Thymus (tissue), 14 donors: Measurements from ENCODE around the gene CCNA2. TPM values are rescaled to one million over a fixed set of nuclear protein-coding genes. Genes with fewer than 3 reads are reported as not detected.

ENCODE experiments used
- DNase-seq, 9 donors: peaks; one replicate each; pipeline ENCODE4 v3.0.0-alpha.2; 2013; ENCODE audit warnings: low spot score in 9 of 9, low read depth in 6 of 9, missing footprints in 1 of 9
- H3K27ac ChIP-seq, 2 donors: one replicate each; pipeline ENCODE4 v1.5.1; 2013; ENCODE audit warnings: control low read depth in 1 of 2, low read depth in 1 of 2, low read length in 1 of 2, mild to moderate bottlenecking in 1 of 2, moderate library complexity in 1 of 2
- H3K27me3 ChIP-seq, 2 donors: one replicate each; pipeline ENCODE4 v1.5.1; 2013; ENCODE audit warnings: low read length in 1 of 2; ENCODE audit not compliant: control insufficient read depth in 2 of 2, insufficient read depth in 1 of 2
- H3K36me3 ChIP-seq, 2 donors: one replicate each; pipeline ENCODE4 v1.5.1; 2013; ENCODE audit warnings: low read length in 1 of 2, mild to moderate bottlenecking in 1 of 2, moderate library complexity in 1 of 2; ENCODE audit not compliant: control insufficient read depth in 2 of 2, insufficient read depth in 2 of 2
- H3K4me1 ChIP-seq, 2 donors: one replicate each; pipeline ENCODE4 v1.5.1; 2013; ENCODE audit warnings: low read length in 2 of 2; ENCODE audit not compliant: control insufficient read depth in 2 of 2, insufficient read depth in 2 of 2
- H3K4me3 ChIP-seq, 2 donors: one replicate each; pipeline ENCODE4 v1.5.1; 2013; ENCODE audit warnings: low read length in 2 of 2, control low read depth in 1 of 2, mild to moderate bottlenecking in 1 of 2
- H3K9me3 ChIP-seq, 2 donors: one replicate each; pipeline ENCODE4 v1.5.1; 2013; ENCODE audit warnings: low read length in 1 of 2, mild to moderate bottlenecking in 1 of 2; ENCODE audit not compliant: control insufficient read depth in 2 of 2, insufficient read depth in 1 of 2
- WGBS: extraction: QIAGEN DNeasy Blood & Tissue Kit; methylation state at CpG from one replicate; pipeline ENCODE4 v1.1.7; 2013; 5-methylcytosine and 5-hydroxymethylcytosine counted together
- long read RNA-seq, 10 donors: transcript quantifications; one replicate each; lab custom pipeline, GENCODE V29; 2026
- polyA plus RNA-seq: library from polyadenylated mRNA; stranded (reverse); fragments of 200-250 nt; gene quantifications from one replicate; pipeline ENCODE4 v1.2.3, GENCODE V29; 2013
- total RNA-seq: library from RNA; stranded (reverse); fragments of 120-200 nt; gene quantifications from one replicate; pipeline ENCODE4 v1.2.4, GENCODE V29; 2013
- donor health status: healthy.

Gene CCNA2
- total RNA-seq = 76.3 TPM
- polyA plus RNA-seq = 8.8 TPM
- long read RNA-seq, donor 1, partial matches to known transcripts = 0 of 4 reads
- long read RNA-seq, donor 1, other reads (novel, unspliced or antisense) = 0 of 4 reads
- long read RNA-seq, donor 2 = 0 reads
- long read RNA-seq, donor 3, transcript CCNA2-201 (8 exons, 2,797 nt) = major isoform, 54 of 145 reads
- long read RNA-seq, donor 3, partial matches to known transcripts = 91 of 145 reads
- long read RNA-seq, donor 3, other reads (novel, unspliced or antisense) = 0 of 145 reads
- long read RNA-seq, donor 4, transcript CCNA2-201 (8 exons, 2,797 nt) = major isoform, 10 of 112 reads
- long read RNA-seq, donor 4, partial matches to known transcripts = 83 of 112 reads
- long read RNA-seq, donor 4, other reads (novel, unspliced or antisense) = 19 of 112 reads
- long read RNA-seq, donor 5, transcript CCNA2-201 (8 exons, 2,797 nt) = major isoform, 37 of 105 reads
- long read RNA-seq, donor 5, partial matches to known transcripts = 68 of 105 reads
- long read RNA-seq, donor 5, other reads (novel, unspliced or antisense) = 0 of 105 reads
- long read RNA-seq, donor 6, transcript CCNA2-201 (8 exons, 2,797 nt) = major isoform, 36 of 49 reads
- long read RNA-seq, donor 6, partial matches to known transcripts = 13 of 49 reads
- long read RNA-seq, donor 6, other reads (novel, unspliced or antisense) = 0 of 49 reads
- long read RNA-seq, donor 7, transcript CCNA2-201 (8 exons, 2,797 nt) = major isoform, 33 of 57 reads
- long read RNA-seq, donor 7, partial matches to known transcripts = 24 of 57 reads
- long read RNA-seq, donor 7, other reads (novel, unspliced or antisense) = 0 of 57 reads
- long read RNA-seq, donor 8, transcript CCNA2-201 (8 exons, 2,797 nt) = major isoform, 19 of 25 reads
- long read RNA-seq, donor 8, partial matches to known transcripts = 6 of 25 reads
- long read RNA-seq, donor 8, other reads (novel, unspliced or antisense) = 0 of 25 reads
- long read RNA-seq, donor 9, transcript CCNA2-201 (8 exons, 2,797 nt) = major isoform, 31 of 73 reads
- long read RNA-seq, donor 9, partial matches to known transcripts = 42 of 73 reads
- long read RNA-seq, donor 9, other reads (novel, unspliced or antisense) = 0 of 73 reads
- long read RNA-seq, donor 10, transcript CCNA2-201 (8 exons, 2,797 nt) = major isoform, 29 of 65 reads
- long read RNA-seq, donor 10, partial matches to known transcripts = 36 of 65 reads
- long read RNA-seq, donor 10, other reads (novel, unspliced or antisense) = 0 of 65 reads

GRCh38 chr4:121823505-121824170 lies at the start of gene CCNA2:
Gene CCNA2 (minus strand): TSS chr4:121823883. CDS start chr4:121823628, 255 bp downstream.
- peak within 1 kb of the TSS; percentile 79 to 81 for H3K4me3 ChIP-seq
- peaks cover 6 to 32% of the 10 kb centered on the region in 2 donors for H3K36me3 ChIP-seq
- H3K27me3 ChIP-seq = no peaks in the 10 kb centered on the region
- peak within 1 kb of the TSS; percentile 54 to 88 for H3K27ac ChIP-seq
- WGBS = under 1% methylated on average over 63 of the region's 63 CpGs
- peaks cover 0 to 8% of the 10 kb centered on the region in 2 donors for H3K4me1 ChIP-seq
- H3K9me3 ChIP-seq = no peaks in the 10 kb centered on the region
- DNase-seq = peak; percentile 90 to 99 (median 96)

GRCh38 chr4:121869841-121870822 lies 46.4 kb upstream of the CCNA2 start, which contains the start of gene BBS7:
Gene BBS7 (minus strand): TSS chr4:121870474. CDS start chr4:121870313, 161 bp downstream.
- Histone ChIP-seq H3K27ac (peak within 1 kb of the TSS; percentile 20 to 67), H3K9me3 (no peaks in the 10 kb centered on the region), H3K36me3 (peaks cover 0 to 10% of the 10 kb centered on the region in 2 donors), H3K27me3 (peaks cover 0 to 2% of the 10 kb centered on the region in 2 donors), H3K4me1 (peaks cover 0 to 6% of the 10 kb centered on the region in 2 donors), H3K4me3 (peak within 1 kb of the TSS; percentile 71 to 86)
- under 1% methylated on average over 58 of the region's 58 CpGs for WGBS
- peak; percentile 91 to 98 (median 96) for DNase-seq

- no peak overlapping the region for H3K4me3 ChIP-seq
- 96% methylated on average over 7 of the region's 7 CpGs for WGBS
- H3K9me3 ChIP-seq = no peaks in the 10 kb centered on the region
- H3K27me3 ChIP-seq = no peaks in the 10 kb centered on the region
- H3K4me1 ChIP-seq = no peaks in the 10 kb centered on the region
- no peak for DNase-seq
- peaks cover 0 to 23% of the 10 kb centered on the region in 2 donors for H3K36me3 ChIP-seq
- no peak overlapping the region for H3K27ac ChIP-seq
Observed at GRCh38 chr4:121863799-121864198, 40.1 kb upstream of the CCNA2 start.

- no peak for DNase-seq
- 98% methylated on average over 2 of the region's 2 CpGs for WGBS
- no peaks in the 10 kb centered on the region for H3K27me3 ChIP-seq
- no peak overlapping the region for H3K4me3 ChIP-seq
- no peaks in the 10 kb centered on the region for H3K4me1 ChIP-seq
- peaks cover 0 to 21% of the 10 kb centered on the region in 2 donors for H3K36me3 ChIP-seq
- no peak overlapping the region for H3K27ac ChIP-seq
- no peaks in the 10 kb centered on the region for H3K9me3 ChIP-seq
Observed at GRCh38 chr4:121861426-121861825, 37.7 kb upstream of the CCNA2 start.

GRCh38 chr4:121860121-121860520 lies 36.4 kb upstream of the CCNA2 start:
- DNase-seq = no peak
- Histone ChIP-seq H3K27ac (no peak overlapping the region), H3K36me3 (peaks cover 0 to 16% of the 10 kb centered on the region in 2 donors), H3K9me3 (no peaks in the 10 kb centered on the region), H3K27me3 (no peaks in the 10 kb centered on the region), H3K4me1 (no peaks in the 10 kb centered on the region), H3K4me3 (no peak overlapping the region)

- WGBS = 99% methylated on average over 1 of the region's 1 CpG
- no peak for DNase-seq
- Histone ChIP-seq H3K27me3 (no peaks in the 10 kb centered on the region), H3K36me3 (peaks cover 4 to 17% of the 10 kb centered on the region in 2 donors), H3K27ac (no peak overlapping the region), H3K9me3 (no peaks in the 10 kb centered on the region), H3K4me1 (no peaks in the 10 kb centered on the region), H3K4me3 (no peak overlapping the region)
Observed at GRCh38 chr4:121851354-121851753, 27.7 kb upstream of the CCNA2 start.

- WGBS = 95% methylated on average over 6 of the region's 6 CpGs
- Histone ChIP-seq H3K9me3 (no peaks in the 10 kb centered on the region), H3K36me3 (peaks cover 10 to 23% of the 10 kb centered on the region in 2 donors), H3K27me3 (no peaks in the 10 kb centered on the region), H3K4me1 (no peaks in the 10 kb centered on the region), H3K4me3 (no peak overlapping the region), H3K27ac (no peak overlapping the region)
- DNase-seq = no peak
Observed at GRCh38 chr4:121846662-121847061, 23.0 kb upstream of the CCNA2 start.
